ENCODE measurements around the gene CEP89.

- TF ChIP-seq POLR2A (IDR thresholded peaks at IDR 0.05) (no peak), CTCF (IDR thresholded peaks at IDR 0.05) (no peak)
Observed at GRCh38 chr19:32862173-32862572, 109.6 kb downstream of the CEP89 start.
